ENCODE measurements around the gene KRTAP16-1.

- TF ChIP-seq CTCF (IDR thresholded peaks at IDR 0.05) = no peak
- no peak for TF ChIP-seq POLR2A (IDR thresholded peaks at IDR 0.05)
Measured at GRCh38 chr17:41264599-41264998, 44.5 kb downstream of the KRTAP16-1 start.
